Right ventricle myocardium superior (tissue), 1 donor: ENCODE data around the gene SLC22A14. TPM values are rescaled to one million over a fixed set of nuclear protein-coding genes. Genes with fewer than 3 reads are reported as not detected.
"Not testable (repeated sequence)": the region's sequence is repeated elsewhere in the genome, so short reads cannot be mapped to it uniquely, and the experiment has no call there.

Source experiments
- ATAC-seq: fragments of 200-7000 bp; cut with Tn5 transposase; one replicate; pipeline ENCODE4 v1.9.1; 2020; ENCODE audit warnings: mild to moderate bottlenecking; ENCODE audit not compliant: poor library complexity
- DNase-seq: peaks from one replicate; pipeline ENCODE4 v3.0.0-alpha.2; 2020
- intact Hi-C: fragments of 100-400 bp; cut with DNase I; formaldehyde crosslinking; loops from one replicate; pipeline ENCODE4 v1.11.2; 2022
- total RNA-seq: library from RNA; stranded (reverse); fragmentation: NEBNext Ultra II Directional; extraction: Animal tissue kit (Norgen Biotek cat#: 25700); gene quantifications from one replicate; pipeline ENCODE4 v1.2.1, GENCODE V29; 2021
- donor health status: DM: no; HTN: yes; CAD: no; lungs with severe emphysema.

SLC22A14 gene
- total RNA-seq, 1 donor from 2014 or later = not detected

DNA sequence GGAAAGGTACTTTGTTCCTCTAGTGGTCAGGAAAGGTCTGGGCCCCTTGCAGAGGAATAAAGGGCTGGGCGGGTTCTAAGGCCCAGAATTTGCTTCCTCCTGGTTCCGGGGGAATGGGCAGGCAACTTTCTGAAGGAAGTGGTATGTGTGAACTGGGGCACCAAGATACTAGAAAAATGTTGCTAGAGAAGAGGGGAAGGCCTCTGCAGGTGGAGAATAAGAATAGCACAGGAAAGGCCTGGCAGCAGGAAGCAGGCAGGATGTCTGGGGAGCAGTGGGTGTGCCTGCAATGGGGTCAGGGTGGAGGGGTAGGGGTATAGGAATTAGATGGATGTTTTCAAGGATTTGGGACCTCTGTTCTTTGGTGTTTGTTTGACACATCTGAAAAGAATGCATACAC, 14.4 kb upstream of the SLC22A14 start:
- ATAC-seq (no peak), DNase-seq (no peak)
- intact Hi-C loops = no loop called here

DNA sequence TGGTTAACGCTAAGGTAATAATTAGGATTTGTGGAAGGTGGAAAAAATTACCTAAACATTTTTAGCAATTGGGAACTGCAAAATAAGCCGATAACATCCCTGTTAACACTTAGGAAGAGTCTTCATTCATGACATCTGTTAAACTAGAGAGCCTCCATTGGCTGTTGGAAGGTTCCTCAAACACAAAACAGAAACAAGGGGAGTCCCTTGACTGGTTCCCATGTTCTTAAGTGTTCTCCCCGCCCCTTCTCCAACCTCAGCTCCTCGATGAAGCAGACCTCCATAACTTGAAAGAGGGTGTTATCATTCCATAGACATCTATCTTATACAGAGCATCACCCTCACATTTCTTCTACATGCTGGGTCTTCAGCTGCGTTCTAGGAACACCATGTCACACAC, 14.0 kb upstream of the SLC22A14 start:
- ATAC-seq (no peak), DNase-seq (no peak)
- intact Hi-C loops = no loop called here

DNA sequence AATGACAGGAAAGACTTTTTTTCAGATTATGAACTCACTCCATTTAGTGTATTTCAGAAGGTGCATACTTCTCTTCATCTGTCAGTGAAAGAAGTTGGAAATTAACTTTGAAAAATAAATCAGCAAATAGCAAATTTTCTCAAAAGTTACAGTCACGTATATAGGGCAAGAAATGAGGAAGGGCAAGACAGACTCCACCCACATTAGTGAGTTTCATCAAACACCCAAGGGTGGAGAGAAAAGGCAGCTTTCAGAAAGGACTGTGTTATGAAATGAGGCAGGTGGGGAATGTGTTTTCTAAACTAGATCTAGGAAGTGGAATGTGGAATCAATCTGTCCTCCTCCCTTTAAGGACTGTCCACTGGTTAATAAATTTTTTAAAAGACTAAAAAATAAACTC, 13.6 kb upstream of the SLC22A14 start:
- ATAC-seq (no peak), DNase-seq (no peak)
- intact Hi-C loops = no loop called here

DNA sequence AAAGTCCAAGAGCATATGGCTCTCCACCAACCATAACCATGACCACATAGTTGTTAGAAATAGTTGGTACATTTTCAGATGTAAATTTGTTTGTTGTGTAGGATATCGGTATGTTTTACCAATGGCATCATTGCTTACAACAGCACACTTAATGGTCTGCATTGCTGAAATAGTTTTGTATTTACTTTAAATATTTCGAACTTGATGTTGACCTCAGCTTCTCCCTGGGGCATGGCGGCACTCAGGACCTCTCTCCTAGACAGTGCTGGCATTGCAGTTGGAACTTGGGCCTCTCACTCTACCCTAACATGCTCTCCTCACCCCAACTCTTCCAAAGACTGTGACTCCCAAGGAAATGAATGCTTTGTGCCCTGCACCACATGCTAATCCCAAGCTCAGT, 11.5 kb upstream of the SLC22A14 start:
- ATAC-seq (no peak), DNase-seq (no peak)
- intact Hi-C loops = no loop called here

DNA sequence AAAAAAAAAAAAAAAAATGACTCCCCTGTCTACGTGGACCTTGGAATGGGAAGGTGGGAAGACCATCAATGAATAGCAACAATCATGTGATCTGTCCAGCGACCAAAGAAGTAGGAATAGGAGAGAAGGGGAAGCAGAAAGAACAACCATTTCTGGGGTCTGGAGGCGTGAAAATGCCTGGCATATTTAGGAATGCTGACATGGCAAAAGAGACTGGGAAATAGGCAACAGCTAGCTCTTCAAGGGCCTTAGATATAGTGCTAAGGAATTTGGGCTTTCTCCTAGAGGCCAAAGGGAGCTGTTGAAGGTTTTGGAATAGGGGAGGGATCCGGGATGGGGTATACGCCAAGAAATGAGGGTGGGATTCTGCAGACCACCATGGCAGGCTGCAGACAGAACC, 10.5 kb upstream of the SLC22A14 start:
- intact Hi-C loops = no loop called here

DNA sequence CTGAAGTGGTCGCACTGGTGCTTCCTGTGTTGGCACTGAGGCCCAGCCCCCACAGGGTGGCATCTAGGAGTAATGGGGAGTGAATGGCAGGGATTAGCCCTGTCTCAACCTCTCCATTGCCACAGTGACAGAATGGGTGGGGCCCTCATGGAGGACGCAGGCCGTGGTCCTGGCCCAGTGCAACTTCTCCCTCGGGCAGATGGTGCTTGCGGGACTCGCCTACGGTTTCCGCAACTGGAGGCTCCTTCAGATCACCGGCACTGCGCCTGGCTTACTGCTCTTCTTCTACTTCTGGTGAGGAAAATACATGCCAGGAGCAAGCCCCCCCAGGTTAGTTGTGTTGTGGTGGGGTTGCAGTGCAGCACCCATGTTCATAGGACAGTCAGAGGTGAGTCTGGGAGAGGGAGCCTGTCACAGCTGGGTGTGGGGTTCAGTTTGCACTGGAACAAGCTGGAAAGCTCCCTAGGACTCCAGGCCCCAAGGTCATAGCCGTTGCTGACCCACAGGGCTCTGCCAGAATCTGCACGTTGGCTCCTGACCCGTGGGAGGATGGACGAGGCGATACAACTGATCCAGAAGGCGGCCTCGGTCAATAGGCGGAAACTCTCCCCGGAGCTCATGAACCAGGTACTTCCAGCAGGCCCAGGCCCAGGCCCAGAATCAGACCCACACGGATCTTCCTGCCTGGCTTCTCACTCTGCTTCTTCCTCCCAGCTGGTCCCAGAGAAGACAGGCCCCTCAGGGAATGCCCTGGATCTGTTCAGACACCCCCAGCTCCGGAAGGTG, 7.0 kb upstream of the SLC22A14 start:
- ATAC-seq = no peak
- intact Hi-C loops = no loop called here
- no peak for DNase-seq

More for the DNA sequence above, 10.5 kb upstream of the SLC22A14 start:
- ATAC-seq = no peak
- DNase-seq = no peak

DNA sequence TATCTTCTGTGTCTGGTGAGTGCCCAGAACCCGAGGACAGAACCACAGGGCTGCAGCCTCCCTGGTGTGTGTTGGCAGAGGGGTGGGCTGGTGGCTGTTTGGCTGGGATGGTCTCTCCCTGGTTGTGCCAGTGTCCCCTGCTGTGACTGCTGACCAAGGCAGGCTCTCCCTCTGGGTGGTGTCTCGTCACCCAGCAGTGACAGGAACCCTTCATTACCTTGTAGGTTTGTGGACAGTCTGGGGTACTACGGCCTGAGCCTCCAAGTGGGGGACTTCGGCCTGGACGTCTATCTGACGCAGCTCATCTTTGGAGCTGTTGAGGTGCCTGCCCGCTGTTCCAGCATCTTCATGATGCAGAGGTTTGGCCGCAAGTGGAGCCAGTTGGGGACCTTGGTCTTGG, 6.4 kb upstream of the SLC22A14 start:
- ATAC-seq (no peak), DNase-seq (no peak)
- intact Hi-C loops = no loop called here

- DNase-seq (no peak), ATAC-seq (peak; percentile 79)
- intact Hi-C loops = no loop called here
These were observed 5.8 kb upstream of the SLC22A14 start for GRCh38 chr3:38276081-38276916.

DNA sequence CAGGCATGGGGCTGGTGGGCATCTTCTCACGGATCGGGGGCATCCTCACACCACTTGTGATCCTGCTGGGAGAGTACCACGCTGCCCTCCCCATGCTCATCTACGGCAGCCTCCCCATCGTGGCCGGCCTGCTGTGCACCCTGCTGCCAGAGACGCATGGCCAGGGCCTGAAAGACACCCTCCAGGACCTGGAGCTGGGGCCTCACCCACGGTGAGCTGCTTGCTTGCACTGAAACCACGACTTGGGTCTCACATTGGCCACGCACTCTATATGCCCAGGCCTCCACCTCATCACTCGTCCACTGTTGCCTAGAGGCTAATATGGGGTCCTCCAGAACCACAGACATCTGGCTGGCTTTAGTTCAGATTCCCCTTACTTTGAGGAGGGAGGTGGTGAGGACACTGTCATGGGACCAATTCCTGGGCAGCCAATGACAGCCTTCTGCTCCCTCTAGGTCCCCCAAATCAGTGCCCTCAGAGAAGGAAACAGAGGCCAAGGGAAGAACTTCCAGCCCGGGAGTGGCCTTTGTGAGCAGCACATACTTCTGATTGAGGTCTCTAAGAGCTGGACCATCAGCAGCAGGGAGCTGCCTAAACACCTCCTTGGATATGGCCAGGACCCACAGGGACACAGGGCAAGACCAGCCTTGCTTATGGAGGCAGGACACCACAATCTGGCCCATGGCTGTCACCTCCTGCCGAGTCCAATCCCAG, 5.0 kb upstream of the SLC22A14 start:
- ATAC-seq (peak; percentile 22), DNase-seq (no peak)
- intact Hi-C loops = no loop called here

- ATAC-seq = no peak
- DNase-seq = no peak
- intact Hi-C loops = no loop called here
These were observed 3.3 kb upstream of the SLC22A14 start for GRCh38 chr3:38278841-38279240.

DNA sequence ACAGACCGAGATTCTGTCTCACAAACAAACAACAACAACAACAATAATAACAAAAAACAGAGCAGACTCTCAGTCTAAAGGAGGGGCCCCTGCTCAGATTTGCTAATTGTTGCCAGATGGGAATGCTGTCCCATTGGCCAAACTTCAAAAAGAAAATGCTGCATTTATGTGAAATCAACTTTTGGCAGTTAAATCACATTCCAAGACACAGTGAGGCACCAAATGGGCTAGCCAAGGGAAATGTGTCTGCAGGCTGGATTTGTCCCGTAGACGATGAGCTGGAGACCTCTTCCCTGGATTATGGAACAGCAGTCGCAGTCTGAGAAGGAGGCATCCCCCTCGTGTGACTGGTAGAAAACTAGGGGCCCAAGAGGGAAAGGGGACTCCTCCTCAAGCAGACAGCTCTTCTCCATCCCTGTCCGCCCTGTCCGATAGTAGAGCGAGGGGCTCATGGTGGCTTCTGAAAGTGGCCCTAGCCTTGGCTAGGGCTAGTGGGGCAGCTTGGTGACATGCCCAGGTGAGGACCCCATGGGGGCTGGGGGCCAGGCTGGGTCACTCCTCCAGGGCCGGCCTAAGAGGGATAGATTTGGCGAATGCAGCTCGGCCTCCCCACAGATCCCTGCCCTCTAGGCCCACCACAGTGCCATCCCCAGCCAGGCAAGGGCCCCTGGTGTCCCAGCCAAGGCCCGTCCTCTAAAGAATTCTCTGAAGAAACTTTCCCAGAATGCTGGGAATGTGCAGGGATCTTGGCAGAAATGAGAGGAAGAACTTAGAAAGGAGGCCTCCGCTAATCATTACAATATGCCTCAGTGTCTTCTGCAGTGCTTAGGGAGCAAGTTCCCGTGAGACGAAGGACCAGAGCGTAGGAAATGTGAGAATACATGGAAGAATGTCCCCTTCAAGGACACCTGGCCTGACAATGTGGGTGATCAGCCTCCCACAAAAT, 2.0 kb downstream of the SLC22A14 start:
- DNase-seq = no peak
- intact Hi-C loops = no loop called here
- ATAC-seq = no peak

DNA sequence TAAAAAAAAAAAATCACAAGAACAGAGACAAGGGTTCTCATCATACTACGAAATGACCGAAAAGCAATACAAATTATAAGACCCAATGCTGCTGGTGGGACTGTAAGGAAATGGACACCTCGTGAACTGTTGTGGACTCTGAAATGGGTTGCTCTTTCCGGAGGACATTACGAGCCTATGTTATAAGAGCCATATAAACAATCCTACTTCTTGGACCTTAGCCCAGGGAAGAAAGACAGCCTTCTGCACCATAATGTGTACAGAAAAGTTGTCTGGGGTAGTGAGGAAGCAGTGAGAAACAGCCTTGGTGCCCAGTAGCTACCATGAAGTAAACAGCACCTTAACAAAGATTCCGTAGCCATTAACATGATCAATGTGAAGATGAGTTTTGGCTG, 2.7 kb downstream of the SLC22A14 start:
- DNase-seq (no peak), ATAC-seq (no peak)
- intact Hi-C loops = no loop called here

GRCh38 chr3:38289286-38290217, 7.5 kb downstream of the SLC22A14 start:
- intact Hi-C loops, DNase-seq, ATAC-seq: not testable (repeated sequence)

- ATAC-seq, DNase-seq, intact Hi-C loops: not testable (repeated sequence)
These were observed 15.0 kb downstream of the SLC22A14 start for GRCh38 chr3:38297053-38297452.

GRCh38 chr3:38297537-38297936, 15.4 kb downstream of the SLC22A14 start:
- ATAC-seq (no peak), DNase-seq (no peak)
- intact Hi-C loops = no loop called here

DNA sequence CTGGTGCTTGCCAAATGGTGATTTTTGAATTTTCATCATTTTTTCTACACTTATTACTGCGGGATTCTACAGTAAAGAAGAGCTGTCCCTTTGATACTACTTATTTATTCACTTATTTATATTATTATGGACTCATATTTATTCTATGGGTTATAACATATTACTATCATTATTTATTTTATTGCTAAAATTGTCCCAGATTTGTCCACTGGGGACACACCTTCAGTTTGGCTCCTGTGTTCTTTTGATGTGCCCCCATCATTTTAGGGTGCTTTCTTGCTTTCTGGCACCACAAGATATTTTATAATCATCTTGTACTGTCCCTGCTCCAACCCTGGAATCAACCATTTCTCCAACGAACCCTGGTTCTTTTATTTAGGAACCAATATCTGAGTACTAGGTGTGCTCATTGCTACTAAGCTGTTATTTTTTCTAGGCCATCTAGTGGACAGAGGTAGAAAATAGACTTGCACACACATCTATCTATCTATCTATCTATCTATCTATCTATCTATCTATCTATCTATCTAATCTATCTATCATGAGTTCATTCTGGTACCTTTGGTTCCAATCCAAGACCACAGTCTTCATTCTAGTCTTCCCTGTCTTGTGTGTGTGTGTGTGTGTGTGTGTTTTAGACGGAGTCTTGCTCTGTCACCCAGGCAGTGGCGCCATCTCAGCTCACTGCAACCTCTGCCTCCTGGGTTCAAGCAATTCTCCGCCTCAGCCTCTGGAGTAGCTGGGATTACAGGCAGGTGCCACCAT, 16.0 kb downstream of the SLC22A14 start:
- DNase-seq (no peak), ATAC-seq (no peak)
- intact Hi-C loops = no loop called here

DNA sequence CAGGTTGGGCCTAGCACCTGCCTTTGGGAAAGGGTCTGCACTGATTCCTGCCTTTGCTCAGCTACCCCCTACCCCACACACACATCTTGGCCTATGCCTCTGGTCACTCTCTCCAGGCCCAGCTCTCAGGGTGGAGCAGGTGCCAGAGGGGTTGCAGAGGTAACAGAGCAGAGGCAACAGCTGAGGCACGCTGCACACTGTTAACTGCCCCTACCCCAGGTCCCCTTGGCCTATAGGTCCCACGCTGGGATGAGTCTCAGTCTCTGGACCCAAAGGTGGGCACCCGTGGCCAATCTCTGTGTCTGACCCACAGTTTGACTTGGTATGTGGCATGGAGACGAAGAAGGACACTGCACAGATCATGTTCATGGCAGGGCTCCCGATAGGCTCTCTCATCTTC, 24.8 kb downstream of the SLC22A14 start:
- ATAC-seq = no peak
- intact Hi-C loops = no loop called here

More for the DNA sequence above, 24.8 kb downstream of the SLC22A14 start:
- DNase-seq = no peak
